Measurements from ENCODE around the gene NLGN4X.

NLGN4X gene

DNA sequence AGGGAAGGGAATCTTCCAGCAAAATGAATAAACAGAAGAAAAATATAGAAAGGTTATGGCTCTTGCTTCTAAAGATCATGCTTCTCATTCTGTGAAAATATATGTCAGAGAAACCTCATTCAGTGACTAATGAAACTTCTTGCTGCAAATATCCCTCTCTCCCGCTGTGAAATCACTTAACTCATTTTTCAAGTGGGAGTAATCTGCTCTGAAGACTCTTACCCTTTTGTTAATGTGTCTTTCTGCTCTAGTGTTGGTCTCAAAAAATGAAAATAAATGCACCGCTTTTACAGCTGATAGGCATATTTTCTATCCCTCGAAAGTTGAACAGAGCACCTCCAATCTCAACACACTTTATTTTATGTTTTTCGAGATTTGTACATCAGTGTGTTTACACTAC is 252.3 kb downstream of the NLGN4X start:
- TF ChIP-seq, protein P1, sequence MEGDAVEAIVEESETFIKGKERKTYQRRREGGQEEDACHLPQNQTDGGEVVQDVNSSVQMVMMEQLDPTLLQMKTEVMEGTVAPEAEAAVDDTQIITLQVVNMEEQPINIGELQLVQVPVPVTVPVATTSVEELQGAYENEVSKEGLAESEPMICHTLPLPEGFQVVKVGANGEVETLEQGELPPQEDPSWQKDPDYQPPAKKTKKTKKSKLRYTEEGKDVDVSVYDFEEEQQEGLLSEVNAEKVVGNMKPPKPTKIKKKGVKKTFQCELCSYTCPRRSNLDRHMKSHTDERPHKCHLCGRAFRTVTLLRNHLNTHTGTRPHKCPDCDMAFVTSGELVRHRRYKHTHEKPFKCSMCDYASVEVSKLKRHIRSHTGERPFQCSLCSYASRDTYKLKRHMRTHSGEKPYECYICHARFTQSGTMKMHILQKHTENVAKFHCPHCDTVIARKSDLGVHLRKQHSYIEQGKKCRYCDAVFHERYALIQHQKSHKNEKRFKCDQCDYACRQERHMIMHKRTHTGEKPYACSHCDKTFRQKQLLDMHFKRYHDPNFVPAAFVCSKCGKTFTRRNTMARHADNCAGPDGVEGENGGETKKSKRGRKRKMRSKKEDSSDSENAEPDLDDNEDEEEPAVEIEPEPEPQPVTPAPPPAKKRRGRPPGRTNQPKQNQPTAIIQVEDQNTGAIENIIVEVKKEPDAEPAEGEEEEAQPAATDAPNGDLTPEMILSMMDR (IDR thresholded peaks at IDR 0.05; ENCODE audit: insufficient read depth, low read length, poor library complexity, severe bottlenecking), result no peak
- TF ChIP-seq EZH2phosphoT487 (conservative IDR thresholded peaks at IDR 0.05; ENCODE audit: low read length), result no peak
- Histone ChIP-seq H3K4me3 (ENCODE audit: insufficient read depth, low read length, poor library complexity, severe bottlenecking) (no peak overlapping the region), H3K27me3 (ENCODE audit: low read length) (no peaks in the 10 kb centered on the region), H3K9me3 (ENCODE audit: insufficient read depth, low read length) (no peaks in the 10 kb centered on the region), H3K79me2 (ENCODE audit: insufficient read depth, low read length) (no peaks in the 10 kb centered on the region), H3F3A (ENCODE audit: insufficient read depth) (no peaks in the 10 kb centered on the region), H3K9me2 (replicated peaks; ENCODE audit: insufficient read depth, low read length) (no peaks in the 10 kb centered on the region), H3K4me2 (ENCODE audit: low read depth, low read length, poor library complexity, severe bottlenecking) (no peak overlapping the region), H3K36me3 (ENCODE audit: low read length) (no peaks in the 10 kb centered on the region), H2AFZ (ENCODE audit: low read depth, low read length, severe bottlenecking) (no peak overlapping the region), H4K20me1 (ENCODE audit: low read depth, low read length) (no peaks in the 10 kb centered on the region), H3K9ac (ENCODE audit: low read length) (no peak overlapping the region), H3K27ac (ENCODE audit: low read depth, low read length) (no peak overlapping the region)

DNA sequence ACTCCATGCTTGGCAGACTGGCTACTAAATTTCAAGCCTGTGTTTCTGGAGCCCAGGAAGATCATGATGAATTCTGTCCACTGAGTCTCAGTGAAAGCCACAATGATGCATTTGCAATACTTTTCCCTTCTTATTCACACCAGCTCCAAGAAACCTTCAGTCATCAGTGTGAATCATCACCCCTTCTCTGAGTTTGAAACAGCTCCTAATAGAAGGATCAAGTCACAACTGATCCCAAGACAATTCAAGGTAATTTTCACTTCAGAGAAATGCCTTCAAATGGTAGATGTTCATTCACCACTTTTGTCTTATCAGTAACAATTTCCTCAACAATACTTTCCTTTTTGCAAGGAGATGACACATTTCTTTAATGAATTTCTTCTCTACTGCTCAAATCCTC is 257.4 kb downstream of the NLGN4X start:
- Histone ChIP-seq H3K27ac (ENCODE audit: low read depth, low read length) (no peak overlapping the region), H3K36me3 (ENCODE audit: low read length) (no peaks in the 10 kb centered on the region), H3K27me3 (ENCODE audit: low read length) (no peaks in the 10 kb centered on the region), H3K4me3 (ENCODE audit: insufficient read depth, low read length, poor library complexity, severe bottlenecking) (no peak overlapping the region), H3K4me2 (ENCODE audit: low read depth, low read length, poor library complexity, severe bottlenecking) (no peak overlapping the region), H3K9me3 (ENCODE audit: insufficient read depth, low read length) (no peaks in the 10 kb centered on the region), H4K20me1 (ENCODE audit: low read depth, low read length) (no peaks in the 10 kb centered on the region), H3K9me2 (replicated peaks; ENCODE audit: insufficient read depth, low read length) (no peaks in the 10 kb centered on the region), H2AFZ (ENCODE audit: low read depth, low read length, severe bottlenecking) (no peak overlapping the region), H3F3A (ENCODE audit: insufficient read depth) (no peaks in the 10 kb centered on the region), H3K79me2 (ENCODE audit: insufficient read depth, low read length) (no peaks in the 10 kb centered on the region), H3K9ac (ENCODE audit: low read length) (no peak overlapping the region)
- TF ChIP-seq, protein P1 (IDR thresholded peaks at IDR 0.05; ENCODE audit: insufficient read depth, low read length, poor library complexity, severe bottlenecking), result no peak
- TF ChIP-seq EZH2phosphoT487 (conservative IDR thresholded peaks at IDR 0.05; ENCODE audit: low read length), result no peak

DNA sequence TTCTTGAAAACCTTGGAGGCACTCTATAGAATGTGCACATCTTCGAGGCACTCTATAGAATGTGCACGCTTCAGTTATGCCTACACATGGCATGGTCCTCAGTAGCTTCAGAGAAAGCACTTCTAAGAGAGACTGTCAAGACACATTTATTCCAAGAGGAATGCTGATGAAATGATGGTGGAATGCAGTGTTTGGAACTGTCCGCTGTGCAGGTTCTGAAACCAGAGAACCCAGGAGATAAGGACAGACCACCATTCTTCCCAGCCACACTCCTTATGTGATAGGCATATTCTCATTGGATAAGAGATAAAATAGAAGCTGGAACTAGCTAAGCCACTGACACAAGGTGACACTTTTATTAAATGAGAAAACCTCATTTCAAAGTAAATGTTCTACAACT is 263.3 kb downstream of the NLGN4X start:
- no peaks in the 10 kb centered on the region for H3K27me3 ChIP-seq (ENCODE audit: low read length)
- H4K20me1 ChIP-seq (ENCODE audit: low read depth, low read length), result no peaks in the 10 kb centered on the region
- no peak overlapping the region for H3K27ac ChIP-seq (ENCODE audit: low read depth, low read length)
- H3K79me2 ChIP-seq (ENCODE audit: insufficient read depth, low read length), result no peaks in the 10 kb centered on the region
- no peaks in the 10 kb centered on the region for H3K9me2 ChIP-seq (replicated peaks; ENCODE audit: insufficient read depth, low read length)
- TF ChIP-seq EZH2phosphoT487 (conservative IDR thresholded peaks at IDR 0.05; ENCODE audit: low read length), result no peak
- TF ChIP-seq, protein P1 (IDR thresholded peaks at IDR 0.05; ENCODE audit: insufficient read depth, low read length, poor library complexity, severe bottlenecking), result no peak
- H3K4me3 ChIP-seq (ENCODE audit: insufficient read depth, low read length, poor library complexity, severe bottlenecking), result no peak overlapping the region
- no peaks in the 10 kb centered on the region for H3K9me3 ChIP-seq (ENCODE audit: insufficient read depth, low read length)
- H3F3A ChIP-seq (ENCODE audit: insufficient read depth), result no peaks in the 10 kb centered on the region
- no peak overlapping the region for H3K4me2 ChIP-seq (ENCODE audit: low read depth, low read length, poor library complexity, severe bottlenecking)
- H3K9ac ChIP-seq (ENCODE audit: low read length), result no peak overlapping the region
- no peaks in the 10 kb centered on the region for H3K36me3 ChIP-seq (ENCODE audit: low read length)
- H2AFZ ChIP-seq (ENCODE audit: low read depth, low read length, severe bottlenecking), result no peak overlapping the region

Data from SU-DHL-6 (cell line).